ENCODE data around the gene RTN4IP1. TPM values are rescaled to one million over a fixed set of nuclear protein-coding genes. Genes with fewer than 3 reads are reported as not detected.
"Not testable (repeated sequence)": the region's sequence is repeated elsewhere in the genome, so short reads cannot be mapped to it uniquely, and the experiment has no call there.

RTN4IP1 gene
- total RNA-seq, 2 donors from 2014 or later = 5.8 to 11.9 TPM

DNA sequence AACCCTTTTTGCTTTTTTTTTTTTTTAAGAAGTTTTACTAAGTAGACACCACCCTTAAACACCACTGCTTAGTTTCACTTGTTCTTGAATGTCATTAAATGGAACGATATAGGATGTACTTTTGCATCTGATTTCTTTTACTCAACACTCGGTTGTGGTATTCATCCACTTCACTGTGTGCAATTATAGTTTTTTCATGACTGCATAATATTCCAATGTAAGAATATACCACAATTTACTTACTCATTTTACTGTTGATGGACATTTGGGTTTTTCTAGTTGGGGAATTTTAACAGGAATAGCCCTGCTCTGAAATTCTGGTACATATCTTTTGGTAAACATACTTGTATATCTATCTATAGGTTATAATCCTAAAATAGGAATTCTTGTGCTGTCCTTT, 29.9 kb downstream of the RTN4IP1 start:
- H3K36me3 ChIP-seq = no peaks in the 10 kb centered on the region
- DNase-seq (ENCODE audit: low spot score) = no peak

DNA sequence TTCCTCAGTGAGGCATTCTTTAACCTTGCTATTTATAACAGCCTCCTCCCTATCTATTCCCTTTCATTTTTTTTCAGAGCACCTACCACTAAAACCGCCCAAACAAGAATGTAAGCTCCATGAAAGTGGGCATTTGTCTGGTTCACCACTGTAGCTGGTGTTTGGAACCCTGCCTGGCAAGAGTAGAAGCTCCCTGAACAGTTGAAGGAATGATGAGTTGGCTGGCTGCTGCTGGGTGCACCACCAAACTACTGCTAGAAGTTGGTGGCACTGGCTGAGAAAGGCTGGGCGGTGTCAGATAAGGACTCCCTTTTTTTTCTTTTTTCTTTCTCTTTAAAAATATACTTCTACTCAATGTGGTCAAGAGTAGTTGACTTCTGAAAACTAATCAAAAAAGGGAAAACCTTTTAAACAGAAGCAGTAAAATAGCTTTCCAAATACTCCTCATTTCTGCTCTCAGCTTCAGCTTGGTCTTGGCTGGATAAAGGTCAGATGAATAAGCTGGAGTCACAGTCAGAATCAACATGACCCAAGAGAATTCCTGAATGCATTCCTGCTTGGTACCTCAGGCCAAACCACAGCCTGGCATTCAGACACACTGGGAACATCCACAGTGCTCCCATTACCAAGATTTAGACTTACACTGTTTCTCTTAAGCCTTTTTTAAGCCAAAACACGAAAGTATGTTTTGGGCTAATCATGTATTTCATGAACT, 38.0 kb downstream of the RTN4IP1 start:
- TF ChIP-seq, protein P1, sequence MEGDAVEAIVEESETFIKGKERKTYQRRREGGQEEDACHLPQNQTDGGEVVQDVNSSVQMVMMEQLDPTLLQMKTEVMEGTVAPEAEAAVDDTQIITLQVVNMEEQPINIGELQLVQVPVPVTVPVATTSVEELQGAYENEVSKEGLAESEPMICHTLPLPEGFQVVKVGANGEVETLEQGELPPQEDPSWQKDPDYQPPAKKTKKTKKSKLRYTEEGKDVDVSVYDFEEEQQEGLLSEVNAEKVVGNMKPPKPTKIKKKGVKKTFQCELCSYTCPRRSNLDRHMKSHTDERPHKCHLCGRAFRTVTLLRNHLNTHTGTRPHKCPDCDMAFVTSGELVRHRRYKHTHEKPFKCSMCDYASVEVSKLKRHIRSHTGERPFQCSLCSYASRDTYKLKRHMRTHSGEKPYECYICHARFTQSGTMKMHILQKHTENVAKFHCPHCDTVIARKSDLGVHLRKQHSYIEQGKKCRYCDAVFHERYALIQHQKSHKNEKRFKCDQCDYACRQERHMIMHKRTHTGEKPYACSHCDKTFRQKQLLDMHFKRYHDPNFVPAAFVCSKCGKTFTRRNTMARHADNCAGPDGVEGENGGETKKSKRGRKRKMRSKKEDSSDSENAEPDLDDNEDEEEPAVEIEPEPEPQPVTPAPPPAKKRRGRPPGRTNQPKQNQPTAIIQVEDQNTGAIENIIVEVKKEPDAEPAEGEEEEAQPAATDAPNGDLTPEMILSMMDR (IDR thresholded peaks at IDR 0.05) = no peak
- Histone ChIP-seq H3K4me3 (no peak overlapping the region), H3K9me3 (no peaks in the 10 kb centered on the region), H3K27ac (no peak overlapping the region), H3K4me1 (no peaks in the 10 kb centered on the region), H3K27me3 (no peaks in the 10 kb centered on the region), H3K36me3 (no peaks in the 10 kb centered on the region)
- no peak for DNase-seq (ENCODE audit: low spot score)

More for the DNA sequence above, 29.9 kb downstream of the RTN4IP1 start:
- TF ChIP-seq, protein P1 (IDR thresholded peaks at IDR 0.05) = no peak
- H3K27me3 ChIP-seq = no peaks in the 10 kb centered on the region
- no peak overlapping the region for H3K27ac ChIP-seq
- H3K9me3 ChIP-seq = no peaks in the 10 kb centered on the region
- no peak overlapping the region for H3K4me3 ChIP-seq
- H3K4me1 ChIP-seq = no peaks in the 10 kb centered on the region

DNA sequence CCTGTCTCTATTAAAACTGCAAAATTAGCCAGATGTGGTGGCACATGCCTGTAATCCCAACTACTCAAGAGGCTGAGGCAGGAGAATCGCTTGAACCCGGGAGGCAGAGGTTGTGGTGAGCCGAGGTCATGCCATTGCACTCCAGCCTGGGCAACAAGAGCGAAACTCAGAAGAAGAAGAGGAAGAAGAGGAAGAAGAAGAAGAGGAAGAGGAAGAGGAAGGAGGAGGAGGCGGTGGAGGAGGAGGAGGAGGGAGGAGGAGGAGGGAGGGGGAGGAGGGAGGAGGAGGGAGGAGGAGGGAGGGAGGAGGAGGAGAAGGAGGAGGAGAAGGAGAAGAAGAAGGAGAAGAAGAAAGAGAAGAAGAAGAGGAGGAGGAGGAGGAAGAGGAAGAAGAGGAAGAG, 40.4 kb downstream of the RTN4IP1 start:
- H3K27ac ChIP-seq; H3K9me3 ChIP-seq; DNase-seq (ENCODE audit: low spot score); H3K4me3 ChIP-seq; H3K36me3 ChIP-seq; H3K4me1 ChIP-seq; H3K27me3 ChIP-seq: not testable (repeated sequence)

DNA sequence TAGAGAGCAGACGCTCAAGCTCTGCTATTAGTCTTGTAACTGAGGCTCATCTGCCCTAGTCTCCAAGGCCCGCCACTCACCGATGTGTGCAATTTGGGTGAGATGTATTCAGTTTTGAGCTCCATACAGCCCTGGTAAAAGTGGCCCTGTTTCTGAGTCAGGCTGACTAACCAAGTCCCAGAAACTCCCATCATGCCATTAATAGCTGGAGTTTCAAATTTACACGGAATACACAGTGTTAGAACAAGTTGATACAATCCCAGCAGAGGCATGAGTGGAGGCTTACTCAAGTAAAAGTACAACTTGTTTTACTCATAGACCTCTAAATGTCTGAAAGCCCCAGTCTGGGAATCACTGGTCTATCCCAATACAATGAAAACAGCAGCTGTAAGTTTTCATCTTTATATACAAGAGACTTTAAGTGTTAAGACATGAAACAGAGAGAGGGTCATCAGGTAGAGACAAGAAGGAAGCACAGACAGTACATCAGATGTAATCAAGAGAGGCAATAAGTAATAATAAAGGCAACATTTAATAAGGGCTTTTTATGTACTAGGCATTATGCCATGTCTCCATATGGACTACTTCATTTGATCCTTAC, 42.4 kb downstream of the RTN4IP1 start:
- Histone ChIP-seq H3K27ac (no peak overlapping the region), H3K36me3 (peaks cover 6% of the 10 kb centered on the region), H3K9me3 (no peaks in the 10 kb centered on the region), H3K4me3 (no peak overlapping the region), H3K4me1 (no peaks in the 10 kb centered on the region), H3K27me3 (no peaks in the 10 kb centered on the region)
- TF ChIP-seq, protein P1 (IDR thresholded peaks at IDR 0.05) = no peak
- no peak for DNase-seq (ENCODE audit: low spot score)

DNA sequence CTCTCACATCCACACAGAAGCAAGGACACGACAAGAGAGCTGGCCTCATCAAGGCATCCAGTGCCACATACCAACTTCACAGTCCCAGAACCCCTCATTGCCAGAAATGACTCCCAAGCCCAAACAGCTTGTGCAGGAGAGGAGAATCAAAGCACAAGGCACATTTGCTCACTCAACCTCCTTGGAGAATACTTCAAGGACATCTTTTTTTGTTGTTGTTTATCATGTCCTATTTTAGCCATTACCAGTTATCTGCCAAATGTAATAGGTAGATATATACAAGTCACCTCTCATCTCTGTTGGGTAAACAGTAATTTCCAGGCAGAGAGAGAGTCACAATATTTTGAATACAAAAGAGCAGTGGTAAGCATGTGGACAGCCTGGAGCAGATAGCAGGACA, 47.8 kb downstream of the RTN4IP1 start:
- no peak overlapping the region for H3K27ac ChIP-seq

DNA sequence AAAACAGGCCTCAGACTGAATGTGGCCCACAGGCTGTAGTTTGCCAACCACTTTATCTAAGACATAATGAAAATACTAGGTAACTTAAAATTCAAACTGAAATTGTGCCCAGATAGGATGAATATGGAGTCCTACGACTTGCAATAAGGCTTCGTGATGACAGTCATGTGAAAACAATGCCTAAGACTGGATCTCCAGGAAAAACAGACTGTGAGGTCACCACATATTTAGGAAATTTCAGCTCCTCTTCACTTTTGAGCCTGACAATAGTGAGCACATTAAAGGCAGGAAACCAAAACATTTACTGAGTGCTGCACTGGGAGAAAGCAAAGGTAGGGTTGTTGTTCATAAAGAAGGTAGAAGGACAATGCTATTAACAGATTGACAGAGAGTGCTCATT, 50.0 kb downstream of the RTN4IP1 start:
- no peak overlapping the region for H3K27ac ChIP-seq
- no peak for DNase-seq (ENCODE audit: low spot score)
- TF ChIP-seq, protein P1 (IDR thresholded peaks at IDR 0.05) = no peak
- no peak overlapping the region for H3K4me3 ChIP-seq
- no peaks in the 10 kb centered on the region for H3K9me3 ChIP-seq
- no peaks in the 10 kb centered on the region for H3K4me1 ChIP-seq
- H3K36me3 ChIP-seq = peaks cover 6% of the 10 kb centered on the region
- no peaks in the 10 kb centered on the region for H3K27me3 ChIP-seq

More for the DNA sequence above, 47.8 kb downstream of the RTN4IP1 start:
- no peak overlapping the region for H3K4me3 ChIP-seq
- peaks cover 6% of the 10 kb centered on the region for H3K36me3 ChIP-seq
- H3K4me1 ChIP-seq = no peaks in the 10 kb centered on the region
- H3K9me3 ChIP-seq = no peaks in the 10 kb centered on the region
- H3K27me3 ChIP-seq = no peaks in the 10 kb centered on the region
- no peak for DNase-seq (ENCODE audit: low spot score)
- TF ChIP-seq, protein P1 (IDR thresholded peaks at IDR 0.05) = no peak
